Ovary (tissue), 9 donors: ENCODE results near the gene CCND1. TPM values are rescaled to one million over a fixed set of nuclear protein-coding genes. Genes with fewer than 3 reads are reported as not detected.

Experiments used
- DNase-seq, 5 donors: peaks; one replicate each; pipeline ENCODE4 v3.0.0-alpha.2; 2019 to 2020
- H3K27ac ChIP-seq, 2 donors: fragments of 200-600 bp; one replicate each; pipeline versions ENCODE4 v1.5.1 to v1.8.0; 2019 to 2022
- H3K27me3 ChIP-seq: fragments of 200-600 bp; one replicate; pipeline ENCODE4 v1.8.0; 2022
- H3K36me3 ChIP-seq: fragments of 200-600 bp; sonication (generic); one replicate; pipeline ENCODE4 v1.5.1; 2019
- H3K4me1 ChIP-seq: one replicate; pipeline ENCODE4 v1.8.1; 2013; ENCODE audit warnings: mild to moderate bottlenecking, moderate library complexity; ENCODE audit not compliant: insufficient read depth
- H3K4me3 ChIP-seq: fragments of 200-600 bp; sonication (generic); one replicate; pipeline ENCODE4 v1.5.1; 2017
- H3K9me3 ChIP-seq, 2 donors: fragments of 200-600 bp in 1 of 2; sonication (generic) in 1 of 2; one replicate each; pipeline versions ENCODE4 v1.5.1 to v1.8.1; 2013 to 2019; ENCODE audit warnings: mild to moderate bottlenecking in 1 of 2, moderate library complexity in 1 of 2
- EP300 ChIP-seq: sonication (generic); formaldehyde crosslinking; IDR thresholded peaks from one replicate; pipeline ENCODE4 v1.6.1; 2017; ENCODE audit warnings: antibody characterized with exemption
- POLR2A ChIP-seq: fragments of 450-650 bp; IDR thresholded peaks from one replicate; pipeline ENCODE4 v1.6.1; 2017; ENCODE audit warnings: antibody characterized with exemption, mild to moderate bottlenecking, moderate library complexity
- WGBS, 3 donors: extraction: QIAGEN DNeasy Blood & Tissue Kit in 1 of 3; methylation state at CpG; one replicate each; pipeline versions ENCODE4 v1.1.5 to v1.1.7; 2013 to 2017; 5-methylcytosine and 5-hydroxymethylcytosine counted together
- intact Hi-C, 4 donors: fragments of 100-400 bp; cut with DNase I; formaldehyde crosslinking; loops; one replicate each; pipeline versions ENCODE4 v1.11.0 to v1.15.1; 2022 to 2023
- polyA plus RNA-seq, 2 donors: library from polyadenylated mRNA; stranded (reverse); fragments of 200-250 nt in 1 of 2; fragments of 350-450 nt in 1 of 2; fragmentation: Illumina TruSeq in 1 of 2; extraction: RNeasy Lipid Tissue Mini Kit (QIAGEN cat#74804) in 1 of 2; gene quantifications; one replicate each; pipeline ENCODE4 v1.2.3, GENCODE V29; 2013 to 2014
- total RNA-seq, 7 donors: library from RNA; depleted of rRNA in 2 of 7; stranded (reverse); fragments of >200 nt in 2 of 7; fragmentation: NEBNext Ultra II Directional in 3 of 7; extraction: Animal tissue kit (Norgen Biotek cat#: 25700) in 3 of 7; gene quantifications; one replicate each; pipeline versions ENCODE4 v1.1.0 to v1.2.4, GENCODE V29; 2016 to 2023
- TF ChIP-seq, protein P1 (sequence below), 3 donors: fragments of 450-650 bp in 2 of 3; fragments of 200-600 bp in 1 of 3; IDR thresholded peaks; one replicate each; pipeline versions ENCODE4 v1.5.1 to v1.8.0; 2016 to 2022; ENCODE audit warnings: antibody characterized with exemption in 3 of 3, mild to moderate bottlenecking in 1 of 3
- donor health status: DM: no; HTN: no; CAD: no; lungs with moderate emphysema.
- donor health status: DM: no; HTN: no; CAD: no.
- donor health status: Bipolar disorder and iron deficiency.
- donor health status: DM: yes; HTN: yes; CAD: no.
- donor health status: DM: no; HTN: no; CAD: no.
- donor health status: DM: yes; HTN: yes; CAD: no.

CCND1 gene
- total and polyA plus RNA-seq, 9 donors = 3.4 to 58.9 (median 19.2) TPM

DNA sequence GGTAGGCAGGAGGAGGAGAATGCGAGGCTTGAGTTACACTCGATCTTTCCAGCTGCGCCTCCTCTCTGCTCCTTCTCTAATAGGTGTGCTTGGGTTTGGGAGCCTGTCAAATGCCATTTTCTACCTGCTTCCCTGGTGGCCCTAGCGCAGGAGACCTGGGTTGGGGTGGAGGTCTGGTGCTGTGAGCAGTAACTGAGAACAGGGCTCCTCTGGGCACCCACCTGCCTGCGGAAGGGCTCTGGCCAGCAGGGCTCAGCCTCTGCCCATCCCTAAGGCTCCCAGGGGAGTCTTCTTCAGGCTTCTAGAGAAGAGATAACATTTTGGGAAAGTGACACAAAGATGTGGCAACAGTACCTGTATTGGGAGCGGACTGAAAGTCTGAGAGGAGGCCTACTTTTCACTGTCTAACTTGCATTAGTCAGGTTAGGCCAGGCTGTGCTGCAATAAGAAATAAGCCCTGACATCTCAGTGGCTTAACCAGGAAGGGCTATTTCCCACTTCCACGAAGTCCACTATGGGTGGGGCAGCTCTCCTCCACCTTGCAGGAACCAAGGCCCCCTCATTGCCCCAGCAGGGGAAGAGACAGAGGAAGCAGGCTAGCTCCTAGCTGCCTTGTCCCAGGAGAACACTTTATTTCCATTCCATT lies 41.8 kb downstream of the CCND1 start:
- no peaks in the 10 kb centered on the region for H3K27me3 ChIP-seq
- H3K4me1 ChIP-seq = peaks cover 1% of the 10 kb centered on the region
- no peaks in the 10 kb centered on the region for H3K9me3 ChIP-seq
- intact Hi-C loops = loop anchor here in 3 of 4 donors (5.0 to 10.0 kb wide), 3 partner anchors 202 to 512 kb away; no protein-coding TSS in a partner anchor
- no peak for TF ChIP-seq EP300
- no peak for TF ChIP-seq POLR2A
- TF ChIP-seq, protein P1, sequence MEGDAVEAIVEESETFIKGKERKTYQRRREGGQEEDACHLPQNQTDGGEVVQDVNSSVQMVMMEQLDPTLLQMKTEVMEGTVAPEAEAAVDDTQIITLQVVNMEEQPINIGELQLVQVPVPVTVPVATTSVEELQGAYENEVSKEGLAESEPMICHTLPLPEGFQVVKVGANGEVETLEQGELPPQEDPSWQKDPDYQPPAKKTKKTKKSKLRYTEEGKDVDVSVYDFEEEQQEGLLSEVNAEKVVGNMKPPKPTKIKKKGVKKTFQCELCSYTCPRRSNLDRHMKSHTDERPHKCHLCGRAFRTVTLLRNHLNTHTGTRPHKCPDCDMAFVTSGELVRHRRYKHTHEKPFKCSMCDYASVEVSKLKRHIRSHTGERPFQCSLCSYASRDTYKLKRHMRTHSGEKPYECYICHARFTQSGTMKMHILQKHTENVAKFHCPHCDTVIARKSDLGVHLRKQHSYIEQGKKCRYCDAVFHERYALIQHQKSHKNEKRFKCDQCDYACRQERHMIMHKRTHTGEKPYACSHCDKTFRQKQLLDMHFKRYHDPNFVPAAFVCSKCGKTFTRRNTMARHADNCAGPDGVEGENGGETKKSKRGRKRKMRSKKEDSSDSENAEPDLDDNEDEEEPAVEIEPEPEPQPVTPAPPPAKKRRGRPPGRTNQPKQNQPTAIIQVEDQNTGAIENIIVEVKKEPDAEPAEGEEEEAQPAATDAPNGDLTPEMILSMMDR (IDR thresholded peaks at IDR 0.05) = no peak
- 84 to 92% (median 91%) methylated on average over 7 of the region's 7 CpGs for whole genome bisulfite sequencing, 3 donors
- H3K36me3 ChIP-seq = no peaks in the 10 kb centered on the region
- no peak for DNase-seq
- H3K27ac ChIP-seq = no peak overlapping the region
- no peak overlapping the region for H3K4me3 ChIP-seq

DNA sequence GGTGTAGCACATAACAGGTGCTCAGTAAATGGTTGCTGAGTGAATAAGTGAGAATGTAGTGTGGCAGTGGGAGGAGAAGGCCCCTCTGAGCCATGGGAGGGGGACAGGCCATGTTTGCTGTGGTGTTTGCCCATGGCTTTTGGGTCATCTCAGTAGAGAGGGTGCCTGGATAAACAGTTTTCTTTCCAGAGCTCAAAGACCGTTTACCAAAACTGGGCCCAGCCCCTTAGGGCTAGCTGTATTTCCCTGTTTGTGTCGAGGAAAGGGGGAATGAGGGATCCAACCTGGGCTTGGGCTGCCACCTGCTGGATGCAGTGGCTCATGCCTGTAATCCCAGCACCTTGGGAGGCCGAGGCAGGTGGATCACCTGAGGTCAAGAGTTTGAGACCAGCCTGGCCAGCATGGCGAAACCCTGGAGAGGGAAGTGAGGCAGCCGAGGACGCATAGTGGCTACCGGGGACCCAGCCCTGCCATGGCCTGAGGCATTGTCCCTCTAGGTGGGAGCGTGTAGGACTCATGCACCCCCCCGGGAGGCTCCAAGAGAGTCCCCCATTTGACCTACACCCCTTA lies 42.9 kb downstream of the CCND1 start:
- intact Hi-C loops = loop anchor here in 3 of 4 donors (5.0 to 10.0 kb wide), 3 partner anchors 201 to 511 kb away; no protein-coding TSS in a partner anchor
- TF ChIP-seq, protein P1 (IDR thresholded peaks at IDR 0.05) = no peak
- TF ChIP-seq POLR2A = no peak
- TF ChIP-seq EP300 = no peak
- 60 to 71% (median 61%) methylated on average over 9 of the region's 9 CpGs for WGBS, 3 donors

GRCh38 chr11:69684651-69685050 lies 43.7 kb downstream of the CCND1 start:
- TF ChIP-seq EP300 (no peak), POLR2A (no peak)
- TF ChIP-seq, protein P1 (IDR thresholded peaks at IDR 0.05) = no peak
- 48 to 73% (median 58%) methylated on average over 10 to 11 of the region's 11 CpGs for WGBS, 3 donors
- intact Hi-C loops = loop anchor here (5.0 to 10.0 kb wide), 5 partner anchors 200 to 513 kb away; no protein-coding TSS in a partner anchor
- DNase-seq = no peak
- no peaks in the 10 kb centered on the region for H3K27me3 ChIP-seq
- peaks cover 1% of the 10 kb centered on the region for H3K4me1 ChIP-seq
- no peak overlapping the region for H3K27ac ChIP-seq
- no peak overlapping the region for H3K4me3 ChIP-seq
- no peaks in the 10 kb centered on the region for H3K36me3 ChIP-seq
- no peaks in the 10 kb centered on the region for H3K9me3 ChIP-seq

More for the DNA sequence above, 42.9 kb downstream of the CCND1 start:
- H3K4me1 ChIP-seq = peaks cover 1% of the 10 kb centered on the region
- H3K27me3 ChIP-seq = no peaks in the 10 kb centered on the region
- H3K4me3 ChIP-seq = no peak overlapping the region
- DNase-seq = no peak
- H3K9me3 ChIP-seq = no peaks in the 10 kb centered on the region
- no peaks in the 10 kb centered on the region for H3K36me3 ChIP-seq
- H3K27ac ChIP-seq = no peak overlapping the region

GRCh38 chr11:69685348-69685747 lies 44.4 kb downstream of the CCND1 start:
- peaks cover 1% of the 10 kb centered on the region for H3K4me1 ChIP-seq
- H3K27ac ChIP-seq = no peak overlapping the region
- H3K36me3 ChIP-seq = no peaks in the 10 kb centered on the region
- no peaks in the 10 kb centered on the region for H3K27me3 ChIP-seq
- 61 to 71% (median 69%) methylated on average over 8 of the region's 8 CpGs for WGBS, 3 donors
- H3K9me3 ChIP-seq = no peaks in the 10 kb centered on the region
- DNase-seq = no peak
- no peak overlapping the region for H3K4me3 ChIP-seq
- intact Hi-C loops = loop anchor here (5.0 to 10.0 kb wide), 4 partner anchors 199 to 512 kb away; no protein-coding TSS in a partner anchor
- TF ChIP-seq, protein P1 (IDR thresholded peaks at IDR 0.05) = no peak
- TF ChIP-seq EP300 (no peak), POLR2A (no peak)
